Parathyroid adenoma (tissue), 2 donors: ENCODE data around the gene AXIN2.
A peak's percentile ranks its signal among the peaks of the same experiment; 100 is the strongest.

ENCODE experiments used
- H2AFZ ChIP-seq: fragments of 300-600 bp; sonication (generic); one replicate; pipeline ENCODE4 v1.7.0; 2017; ENCODE audit warnings: antibody characterized with exemption, mild to moderate bottlenecking
- H3K27ac ChIP-seq: fragments of 300-600 bp; sonication (generic); one replicate; pipeline ENCODE4 v1.7.0; 2017
- H3K27me3 ChIP-seq: fragments of 300-600 bp; sonication (generic); one replicate; pipeline ENCODE4 v1.7.0; 2017; ENCODE audit warnings: low read length; ENCODE audit not compliant: control insufficient read depth, insufficient read depth
- H3K36me3 ChIP-seq: fragments of 300-600 bp; sonication (generic); one replicate; pipeline ENCODE4 v1.7.0; 2017; ENCODE audit warnings: low read length; ENCODE audit not compliant: control insufficient read depth, insufficient read depth
- H3K4me1 ChIP-seq: fragments of 300-600 bp; sonication (generic); one replicate; pipeline ENCODE4 v1.7.0; 2017; ENCODE audit warnings: control low read depth
- H3K4me2 ChIP-seq: fragments of 300-600 bp; sonication (generic); one replicate; pipeline ENCODE4 v1.7.0; 2017; ENCODE audit warnings: low read length
- H3K4me3 ChIP-seq: fragments of 300-600 bp; sonication (generic); one replicate; pipeline ENCODE4 v1.7.0; 2017; ENCODE audit warnings: low read depth, low read length
- H3K79me2 ChIP-seq: fragments of 300-600 bp; sonication (generic); one replicate; pipeline ENCODE4 v1.7.0; 2017; ENCODE audit warnings: control low read depth
- H3K9ac ChIP-seq: fragments of 300-600 bp; sonication (generic); one replicate; pipeline ENCODE4 v1.7.0; 2017; ENCODE audit warnings: mild to moderate bottlenecking
- H3K9me3 ChIP-seq: fragments of 300-600 bp; sonication (generic); one replicate; pipeline ENCODE4 v1.7.0; 2017; ENCODE audit warnings: low read length; ENCODE audit not compliant: control insufficient read depth
- CTCF ChIP-seq: fragments of 300-600 bp; sonication (generic); IDR thresholded peaks from one replicate; pipeline ENCODE4 v1.7.0; 2017; ENCODE audit warnings: antibody characterized with exemption, mild to moderate bottlenecking
- donor health status: primary hyperparathyroidism.

The AXIN2 gene

GRCh38 chr17:65498816-65499215, 62.6 kb downstream of the AXIN2 start:
- no peak overlapping the region for H3K4me2 ChIP-seq
- no peak for TF ChIP-seq CTCF
- H3K27ac ChIP-seq, result no peak overlapping the region
- H3K4me1 ChIP-seq, result no peaks in the 10 kb centered on the region
- no peaks in the 10 kb centered on the region for H3K79me2 ChIP-seq
- H2AFZ ChIP-seq, result no peak overlapping the region
- no peak overlapping the region for H3K4me3 ChIP-seq
- H3K27me3 ChIP-seq, result no peaks in the 10 kb centered on the region
- no peaks in the 10 kb centered on the region for H3K9me3 ChIP-seq
- no peak overlapping the region for H3K9ac ChIP-seq
- H3K36me3 ChIP-seq, result no peaks in the 10 kb centered on the region

GRCh38 chr17:65496801-65497200, 64.6 kb downstream of the AXIN2 start:
- Histone ChIP-seq H3K9me3 (no peaks in the 10 kb centered on the region), H3K27me3 (no peaks in the 10 kb centered on the region), H3K9ac (no peak overlapping the region), H3K4me2 (no peak overlapping the region), H3K4me3 (no peak overlapping the region), H3K4me1 (no peaks in the 10 kb centered on the region), H3K27ac (no peak overlapping the region), H3K36me3 (no peaks in the 10 kb centered on the region), H2AFZ (no peak overlapping the region), H3K79me2 (no peaks in the 10 kb centered on the region)
- TF ChIP-seq CTCF, result no peak

GRCh38 chr17:65495122-65496055, 66.1 kb downstream of the AXIN2 start:
- Histone ChIP-seq H3K4me3 (no peak overlapping the region), H3K79me2 (no peaks in the 10 kb centered on the region), H3K9me3 (no peaks in the 10 kb centered on the region), H3K9ac (no peak overlapping the region), H3K27me3 (no peaks in the 10 kb centered on the region), H3K4me2 (peak overlapping the region; percentile 50), H3K27ac (no peak overlapping the region), H2AFZ (peak overlapping the region; percentile 72), H3K4me1 (no peaks in the 10 kb centered on the region), H3K36me3 (no peaks in the 10 kb centered on the region)
- TF ChIP-seq CTCF, result no peak

GRCh38 chr17:65489413-65490155, 71.9 kb downstream of the AXIN2 start:
- Histone ChIP-seq H3K9me3 (no peaks in the 10 kb centered on the region), H3K4me1 (no peaks in the 10 kb centered on the region)

More at GRCh38 chr17:65489413-65490155, 71.9 kb downstream of the AXIN2 start:
- Histone ChIP-seq H3K36me3 (no peaks in the 10 kb centered on the region), H3K79me2 (no peaks in the 10 kb centered on the region), H2AFZ (no peak overlapping the region), H3K27me3 (no peaks in the 10 kb centered on the region), H3K4me2 (no peak overlapping the region), H3K4me3 (no peak overlapping the region), H3K27ac (no peak overlapping the region), H3K9ac (no peak overlapping the region)
- TF ChIP-seq CTCF, result no peak
